GM21423 (cell line): ENCODE data around the gene OR14A16.

Source experiments
- ATAC-seq: cut with Tn5 transposase; IDR thresholded peaks from one replicate; pipeline ENCODE4 v1.9.1; 2021; ENCODE audit warnings: mild to moderate bottlenecking, moderate library complexity; ENCODE audit not compliant: unreplicated experiment

The OR14A16 gene

DNA sequence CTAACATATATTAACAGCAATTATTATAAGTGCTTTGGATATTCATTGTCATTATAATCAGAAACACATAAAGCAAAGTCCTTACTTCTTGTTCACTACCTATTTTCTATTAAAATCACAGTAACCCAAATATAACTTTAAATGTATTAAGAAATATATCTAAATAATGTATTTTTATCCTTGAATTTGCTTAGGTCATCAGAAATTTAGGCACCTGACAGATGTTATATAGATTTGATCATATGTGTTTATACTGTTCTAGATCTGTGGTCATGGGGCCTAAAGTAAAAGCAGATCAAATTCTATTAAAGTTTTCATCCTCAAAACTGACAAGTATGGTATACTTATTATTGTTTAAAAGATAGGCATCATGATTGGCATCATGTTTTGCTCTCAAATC, 54.3 kb downstream of the OR14A16 start:
- no peak for ATAC-seq
